NCI-H2029 treated with DMSO at 0.1 percent for 48 hours (cell line): ENCODE measurements around the gene STUM.

ENCODE experiments used
- DNase-seq: peaks from one replicate; lab custom pipeline; 2025; lab: John Stamatoyannopoulos, UW

Gene STUM

GRCh38 chr1:226560243-226560642, 11.7 kb downstream of the STUM start:
- DNase-seq: no peak

DNA sequence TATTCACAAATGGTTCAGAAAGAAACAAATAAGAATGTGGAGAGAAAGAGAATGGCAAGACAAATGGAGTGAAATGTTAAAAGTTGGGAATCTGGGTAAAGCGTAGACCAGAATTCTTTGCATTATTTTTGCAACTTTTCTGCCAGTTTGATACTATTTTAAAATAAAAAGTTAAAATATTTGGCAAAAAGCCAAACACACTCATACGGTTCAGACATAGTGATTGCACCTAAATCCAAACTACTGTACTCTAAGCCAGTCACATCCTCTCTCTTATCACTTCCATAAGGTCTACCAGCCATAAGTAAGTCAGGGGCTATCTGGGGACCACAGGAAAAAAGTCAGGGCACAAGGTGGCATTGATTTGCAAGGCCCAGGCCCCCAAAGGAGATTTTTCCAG, 14.4 kb downstream of the STUM start:
- DNase-seq: no peak

GRCh38 chr1:226563666-226564065, 15.1 kb downstream of the STUM start:
- no peak for DNase-seq

DNA sequence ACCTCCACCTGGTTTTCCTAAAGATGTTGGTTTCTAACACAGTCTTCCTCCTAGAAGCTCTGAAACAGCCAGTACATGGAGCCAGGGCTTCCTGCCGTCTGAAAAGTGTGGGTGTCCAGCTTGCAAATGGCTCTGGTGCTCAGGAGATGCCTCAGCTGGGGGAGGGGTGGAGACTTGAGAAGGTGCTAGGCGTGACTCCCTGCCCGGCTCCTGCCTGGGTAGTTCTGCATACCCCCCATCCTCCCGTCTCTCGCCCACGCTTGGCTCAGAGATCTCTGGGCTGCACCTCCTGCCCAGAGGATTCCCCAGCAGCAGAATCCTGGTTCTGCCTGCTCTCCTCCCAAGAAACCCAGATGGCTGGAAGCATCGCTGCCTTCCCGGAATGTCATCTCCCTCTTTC, 16.9 kb downstream of the STUM start:
- DNase-seq: no peak

DNA sequence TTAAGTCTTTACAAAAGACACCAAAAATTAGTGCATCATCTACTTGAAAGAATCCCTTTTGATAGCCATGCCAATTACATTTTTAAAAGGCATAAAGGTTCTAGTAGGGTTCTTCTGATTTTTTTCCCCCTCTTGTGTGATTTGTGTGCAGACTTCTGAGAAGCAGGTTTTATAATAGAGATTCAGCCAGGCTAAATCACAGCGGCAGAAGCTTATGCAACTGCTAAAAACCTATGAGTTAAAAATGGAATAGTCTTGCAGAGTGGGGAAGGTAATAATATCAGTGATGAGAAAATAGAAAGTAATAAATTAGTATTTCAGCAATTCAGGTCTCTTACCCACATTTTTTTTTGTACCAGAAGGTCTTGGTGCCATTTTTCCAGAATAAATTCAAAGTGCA, 17.7 kb downstream of the STUM start:
- DNase-seq: no peak

- no peak for DNase-seq
Measured at GRCh38 chr1:226566760-226567159, 18.2 kb downstream of the STUM start.

- DNase-seq: no peak
Measured at GRCh38 chr1:226568077-226568831, 19.7 kb downstream of the STUM start.

GRCh38 chr1:226568975-226569741, 20.6 kb downstream of the STUM start:
- no peak for DNase-seq

DNA sequence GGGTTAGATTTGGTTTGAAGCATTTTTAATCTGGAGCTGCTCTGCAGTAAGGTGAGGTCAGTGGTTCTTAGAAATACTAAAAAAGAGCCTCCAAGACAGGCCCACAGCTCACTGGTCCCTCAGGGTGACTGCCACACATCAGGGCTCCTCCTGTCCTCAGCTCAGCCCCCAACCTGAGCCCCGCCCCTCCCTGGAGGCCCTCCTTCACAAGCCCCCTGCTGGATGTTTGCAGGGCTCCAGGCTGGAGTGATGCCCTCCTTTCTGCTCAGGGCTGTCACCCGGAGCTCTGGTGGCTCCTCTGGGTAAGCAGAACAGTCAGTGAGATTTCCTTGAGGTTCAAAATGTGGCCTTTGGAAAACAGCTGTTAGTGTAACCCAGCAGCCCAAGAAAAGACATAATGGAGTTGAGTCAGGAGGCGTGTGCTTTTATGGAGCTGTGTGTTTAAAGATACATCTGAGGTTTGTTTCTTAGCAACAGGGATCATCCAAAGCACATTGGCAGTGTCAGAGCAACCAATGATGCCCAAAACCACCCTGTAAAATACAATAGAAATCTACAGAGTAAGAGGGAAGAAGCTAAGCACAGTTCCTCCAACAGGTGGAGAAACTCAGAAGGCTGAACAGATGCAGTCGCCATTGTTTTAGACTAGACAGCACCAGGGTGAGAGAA, 21.4 kb downstream of the STUM start:
- DNase-seq: no peak

- no peak for DNase-seq
Measured at GRCh38 chr1:226571893-226572292, 23.3 kb downstream of the STUM start.

DNA sequence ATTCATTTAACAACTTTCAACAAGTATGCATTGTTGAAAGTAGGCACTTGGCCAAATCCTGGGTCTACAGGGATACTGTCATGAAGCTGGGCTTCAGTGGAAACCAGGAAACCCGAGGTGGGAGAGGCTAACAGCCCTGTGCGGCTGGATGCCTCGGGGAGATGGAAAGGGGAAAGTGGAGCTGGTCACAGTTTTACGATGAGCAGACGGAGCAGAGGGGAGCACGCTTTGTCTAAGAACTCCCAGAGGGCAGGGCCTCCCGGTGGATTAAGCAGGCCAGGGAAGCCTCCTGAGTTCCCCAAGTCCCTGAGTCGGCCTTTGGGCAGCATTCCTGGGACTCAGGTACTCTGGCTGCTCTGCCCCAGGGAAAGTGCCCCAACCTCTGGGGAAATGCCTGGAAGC, 23.8 kb downstream of the STUM start:
- DNase-seq: no peak

DNA sequence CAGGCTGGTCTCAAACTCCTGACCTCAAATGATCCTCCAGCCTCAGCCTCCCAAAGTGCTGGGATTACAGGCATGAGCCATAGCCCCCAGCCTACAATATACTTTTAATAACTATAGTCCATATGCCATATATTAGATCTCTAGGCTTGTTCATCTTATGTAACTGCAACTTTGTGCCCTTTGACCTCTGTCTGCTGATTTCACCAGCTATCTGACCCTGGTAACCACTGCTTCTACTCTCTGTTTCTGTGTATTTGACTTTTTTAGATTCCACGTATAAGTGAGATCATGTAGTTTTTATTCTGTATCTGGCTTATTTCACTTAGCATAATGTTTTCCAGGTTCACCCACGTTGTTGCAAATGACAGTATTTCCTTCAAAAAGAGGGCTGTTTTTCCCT, 25.5 kb downstream of the STUM start:
- DNase-seq: no peak

DNA sequence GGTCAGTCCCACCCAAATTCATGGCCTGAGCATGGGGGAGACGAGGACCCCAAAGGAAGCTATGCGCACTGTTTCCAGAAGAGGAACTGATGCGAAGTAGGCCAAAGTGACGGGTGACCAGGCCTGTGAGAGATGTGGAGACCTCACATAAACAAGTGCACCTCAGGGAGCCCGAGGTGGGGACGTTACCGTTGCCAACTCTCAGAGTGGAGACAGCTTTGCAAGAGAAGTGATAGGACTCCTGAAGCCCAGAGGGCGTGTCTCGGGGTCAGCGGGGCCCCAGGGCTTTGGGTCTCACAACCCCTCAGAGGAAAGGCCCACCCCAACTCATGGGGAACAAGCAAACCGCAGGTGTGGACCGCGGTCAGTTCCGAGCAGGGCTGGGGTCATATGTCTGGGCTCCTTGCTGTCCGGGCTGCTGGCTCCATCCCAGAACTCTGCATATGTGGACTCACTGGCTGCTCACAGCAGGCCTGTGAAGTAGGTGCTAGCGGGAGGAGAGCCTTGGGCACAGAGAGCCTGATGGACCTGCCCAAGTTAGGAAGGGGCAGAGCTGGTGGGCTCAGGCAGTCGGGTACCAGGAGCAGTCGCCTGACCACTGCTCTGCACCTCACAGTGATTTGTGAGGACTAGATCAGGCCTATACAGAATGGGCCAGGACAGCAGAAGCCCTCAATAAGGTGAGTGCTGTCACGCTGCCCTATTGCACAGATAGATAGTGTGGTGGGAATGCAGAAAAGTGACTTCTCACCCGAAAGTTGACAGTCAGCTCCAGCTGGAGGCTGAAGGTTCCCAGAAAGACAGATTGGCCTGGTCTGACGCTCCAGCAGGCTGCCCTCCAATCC, 26.2 kb downstream of the STUM start:
- DNase-seq: no peak

- no peak for DNase-seq
Measured at GRCh38 chr1:226575436-226575720, 26.8 kb downstream of the STUM start.

- no peak for DNase-seq
Measured at GRCh38 chr1:226575739-226576378, 27.3 kb downstream of the STUM start.

DNA sequence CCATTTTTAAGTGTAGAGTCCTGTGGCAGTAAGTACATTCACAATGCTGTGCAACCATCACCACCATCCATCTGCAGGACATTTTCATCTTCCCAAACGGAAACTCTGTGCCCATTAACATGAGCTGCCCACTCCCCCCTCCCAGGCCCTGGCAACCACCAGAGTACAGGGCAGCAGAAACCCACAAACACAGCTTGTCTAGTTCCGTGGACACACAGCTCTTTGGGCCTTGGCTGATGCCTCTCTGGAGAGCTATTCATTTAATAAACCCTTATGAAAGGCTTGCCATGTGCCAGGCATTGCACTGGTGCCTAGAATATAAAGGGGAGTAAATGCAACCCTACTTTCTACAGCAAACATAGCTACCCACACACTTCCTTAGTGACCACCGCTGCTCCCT, 28.0 kb downstream of the STUM start:
- no peak for DNase-seq

DNA sequence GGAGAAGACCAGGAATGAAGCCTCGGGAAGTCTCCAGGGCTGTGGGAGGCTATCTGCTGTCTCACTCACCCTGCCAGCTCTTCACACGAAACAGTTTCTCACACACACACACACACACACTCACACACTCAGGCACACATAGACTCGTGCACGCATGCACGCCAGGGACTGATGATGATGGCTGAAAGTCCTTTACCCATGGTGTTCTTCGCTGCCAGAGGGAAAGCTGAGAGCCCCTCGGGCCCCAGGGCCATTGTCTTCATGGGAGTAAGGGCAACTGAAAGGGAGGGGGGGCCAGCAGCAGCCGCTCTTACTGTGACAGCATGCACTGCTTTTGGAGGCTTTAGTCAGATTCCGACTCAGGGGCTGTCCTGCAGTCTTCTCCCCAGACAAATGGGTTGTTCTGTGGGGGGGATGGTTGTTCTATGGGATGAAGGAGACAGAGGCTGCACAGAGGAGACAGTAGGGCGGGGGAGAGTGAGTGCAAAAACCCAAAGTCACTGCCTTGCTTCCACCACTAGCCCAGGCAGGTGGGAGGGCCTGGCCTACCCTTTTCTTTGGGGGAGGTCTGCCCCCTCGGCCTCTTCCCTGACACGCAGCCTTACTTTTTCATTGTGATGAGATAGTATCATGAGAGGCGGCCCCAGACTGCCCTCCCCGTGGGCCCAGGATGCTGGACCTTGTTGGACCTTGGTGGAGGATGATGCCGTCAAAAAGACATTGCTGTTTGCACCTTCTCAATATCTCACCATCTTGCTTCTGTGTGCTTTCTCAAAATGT, 29.0 kb downstream of the STUM start:
- DNase-seq: no peak

DNA sequence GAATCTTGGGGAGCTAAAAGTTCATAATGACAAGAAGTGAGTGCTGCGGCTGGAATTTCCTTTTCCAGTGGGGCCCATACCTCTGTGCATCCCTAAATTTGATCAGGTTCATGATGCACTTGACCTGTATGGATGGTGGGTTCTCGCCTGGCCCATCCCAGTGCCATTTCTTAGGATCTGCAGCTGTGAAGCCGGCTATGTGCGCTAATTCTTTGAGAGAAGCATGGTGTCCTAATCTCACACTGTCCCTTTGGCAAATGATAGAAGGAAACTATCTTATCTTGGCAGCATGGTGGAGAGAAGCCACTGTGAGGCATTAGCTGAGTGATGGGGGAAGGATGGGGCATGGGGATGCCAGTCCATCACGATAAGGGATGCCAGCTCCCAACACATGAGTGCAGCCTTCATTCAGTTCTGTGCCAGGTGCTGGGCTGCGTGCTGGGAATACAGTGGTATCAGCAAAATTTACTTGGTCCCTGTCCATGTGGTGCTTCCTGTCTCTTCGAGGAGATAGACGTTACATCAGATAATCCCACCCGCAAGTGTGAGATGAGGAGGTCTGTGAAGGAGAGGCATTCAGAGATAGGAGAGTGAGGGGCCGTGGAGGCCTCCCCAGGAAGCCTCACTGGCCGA, 30.5 kb downstream of the STUM start:
- DNase-seq: no peak

DNA sequence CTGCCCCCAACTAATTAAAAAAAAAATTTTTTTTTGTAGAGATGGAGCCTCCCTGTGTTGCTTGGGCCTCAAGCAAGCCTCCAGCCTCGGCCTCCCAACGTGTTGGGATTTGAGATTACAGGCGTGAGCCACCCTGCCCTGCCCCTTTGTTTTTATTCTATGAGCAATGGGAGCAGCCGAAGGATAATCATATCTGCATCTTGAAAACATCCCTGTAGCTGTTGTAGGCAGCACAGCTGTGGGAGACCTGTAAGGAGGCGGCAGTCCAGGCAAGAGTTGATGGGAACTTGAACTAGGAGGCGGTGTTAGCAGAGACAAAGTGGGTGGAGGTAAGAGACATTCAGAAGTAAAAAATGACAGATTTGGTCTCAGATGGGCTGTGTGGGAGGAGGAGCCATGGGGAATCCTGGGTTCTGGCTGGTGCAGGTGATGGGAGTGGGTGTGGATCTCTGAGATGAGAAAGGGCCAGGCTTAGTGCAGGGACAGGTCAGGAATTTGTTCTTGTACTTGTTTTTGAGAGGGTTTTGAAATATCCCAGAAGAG, 31.3 kb downstream of the STUM start:
- DNase-seq: no peak

DNA sequence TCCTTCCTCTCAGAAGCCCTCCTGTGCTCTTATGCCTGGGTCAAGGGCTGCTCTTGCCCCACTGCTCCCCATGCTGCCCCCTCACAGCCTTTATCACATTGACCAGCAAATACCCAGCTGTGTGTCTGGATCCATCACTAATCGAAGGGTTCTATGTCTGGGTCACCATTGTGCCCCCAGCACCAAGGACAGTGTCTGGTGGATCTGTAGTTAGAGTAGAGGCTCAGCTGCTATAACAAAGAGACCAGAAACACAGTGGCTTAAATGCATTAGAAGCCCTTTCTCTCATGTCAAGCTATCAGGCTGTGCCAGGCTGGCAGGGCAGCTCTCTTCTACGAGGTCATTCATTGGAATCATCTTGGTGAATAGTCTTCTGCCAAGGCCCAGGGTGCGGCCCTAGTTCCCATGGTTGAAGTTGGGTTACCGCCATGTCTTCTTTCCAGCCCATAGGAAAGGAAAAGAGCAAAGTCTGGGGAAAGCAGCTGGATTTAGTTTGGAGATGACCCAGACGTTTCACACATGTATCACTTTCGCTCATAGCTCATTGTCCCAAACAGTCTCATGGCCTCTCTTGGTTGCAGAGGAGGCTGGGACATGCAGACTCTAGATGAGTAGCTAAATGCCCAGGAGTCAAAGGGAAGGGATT, 32.2 kb downstream of the STUM start:
- no peak for DNase-seq
